NCI-H1417 (cell line): Measurements from ENCODE around the gene RFNG.

Experiments
- DNase-seq, 3 experiments: peaks; one replicate each; lab custom pipeline; 2025; lab: John Stamatoyannopoulos, UW

The RFNG gene

DNA sequence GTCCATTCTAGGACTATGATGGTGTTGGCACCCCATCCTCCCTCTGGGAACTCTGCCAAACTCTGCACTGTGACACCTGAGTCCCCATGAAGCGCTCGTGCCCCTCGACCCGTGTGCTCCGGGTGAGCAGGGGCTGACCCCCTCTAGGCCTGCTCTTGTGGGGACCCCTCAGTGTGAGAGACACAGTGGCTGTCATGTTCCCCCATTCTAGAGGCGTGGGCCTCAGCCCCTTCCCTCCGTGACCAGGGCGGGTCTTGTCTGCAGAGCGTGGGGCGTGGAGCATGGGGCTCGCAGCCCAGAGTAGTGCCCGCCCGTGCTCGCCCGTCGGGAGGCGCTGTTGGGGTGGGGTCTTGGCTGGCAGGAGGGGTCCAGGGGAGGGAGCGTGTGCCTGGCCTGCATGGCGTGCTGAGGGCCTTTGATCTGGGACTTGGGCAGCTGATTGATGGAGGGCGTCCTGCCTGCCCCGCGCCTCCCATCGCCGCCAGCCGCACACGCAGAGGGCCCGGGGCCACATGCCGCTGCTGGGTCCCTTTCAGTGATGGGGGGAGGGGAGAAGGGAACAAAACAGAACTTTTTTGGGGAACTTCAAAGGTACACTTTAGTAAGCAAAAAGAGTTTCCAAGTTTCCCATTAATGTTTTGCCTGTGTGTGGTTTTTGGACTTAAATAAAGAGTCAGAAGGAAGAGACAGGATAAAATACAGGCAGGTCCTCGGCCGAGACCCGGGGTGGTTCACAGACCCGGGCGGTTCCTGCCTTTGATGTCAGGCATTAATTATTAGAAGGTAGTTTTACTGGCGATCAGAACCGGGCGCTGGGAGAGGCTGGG is 51.4 kb downstream of the RFNG start:
- no peak for DNase-seq

DNA sequence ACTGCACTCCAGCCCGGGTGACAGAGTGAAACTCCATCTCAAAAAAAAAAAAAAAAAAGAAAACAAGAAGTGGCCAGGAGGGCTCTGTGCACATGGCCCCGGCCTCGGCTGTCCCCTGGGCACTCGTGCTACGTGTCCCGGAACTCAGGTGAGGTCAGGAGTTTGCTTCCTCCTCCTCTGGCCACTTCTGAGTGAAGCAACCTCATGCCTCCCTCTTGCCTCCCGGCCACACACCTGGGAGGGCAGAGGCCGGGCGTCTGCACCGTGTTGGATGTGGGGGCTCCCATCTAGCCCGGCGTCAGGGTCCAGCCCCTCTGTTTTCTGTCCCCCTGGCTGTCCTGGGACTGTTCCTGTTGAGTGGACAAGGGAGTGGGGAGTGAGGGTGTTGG is 52.0 kb downstream of the RFNG start:
- no peak for DNase-seq

DNA sequence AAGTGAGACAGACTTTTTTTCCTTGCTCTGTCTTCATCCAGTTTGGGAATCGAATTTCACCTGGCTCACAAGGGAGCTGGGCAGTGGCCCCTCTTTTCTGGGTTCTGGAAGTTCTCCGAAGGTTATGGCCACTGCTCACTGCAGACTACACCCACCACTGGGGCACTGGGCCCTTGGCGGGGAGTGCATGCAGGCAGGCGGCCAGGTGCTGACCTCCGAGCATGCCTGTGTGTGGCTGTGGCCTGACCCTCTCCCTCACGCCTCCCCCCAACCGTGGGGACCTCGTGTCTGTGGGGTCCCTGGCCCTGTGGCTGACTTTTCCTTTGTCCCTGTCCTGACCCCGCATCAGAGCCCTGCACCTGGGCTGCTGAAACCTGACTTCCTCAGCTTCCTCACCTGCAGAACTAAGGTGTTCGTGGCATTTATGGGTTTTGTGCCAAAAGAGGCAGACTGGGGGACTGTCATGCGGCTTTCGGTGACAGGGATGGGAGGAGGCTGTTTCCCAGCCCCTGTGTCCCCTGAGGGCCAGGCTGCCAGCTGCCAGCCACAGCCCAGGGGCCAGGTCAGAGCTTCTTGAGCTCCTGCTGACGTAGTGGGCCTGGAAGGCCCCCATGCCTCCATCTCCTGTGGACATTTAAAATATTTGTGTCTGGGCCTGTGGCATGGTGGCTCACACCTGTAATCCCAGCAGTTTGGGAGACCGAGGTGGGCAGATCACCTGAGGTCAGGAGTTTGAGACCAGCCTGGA is 52.7 kb downstream of the RFNG start:
- DNase-seq: no peak

DNA sequence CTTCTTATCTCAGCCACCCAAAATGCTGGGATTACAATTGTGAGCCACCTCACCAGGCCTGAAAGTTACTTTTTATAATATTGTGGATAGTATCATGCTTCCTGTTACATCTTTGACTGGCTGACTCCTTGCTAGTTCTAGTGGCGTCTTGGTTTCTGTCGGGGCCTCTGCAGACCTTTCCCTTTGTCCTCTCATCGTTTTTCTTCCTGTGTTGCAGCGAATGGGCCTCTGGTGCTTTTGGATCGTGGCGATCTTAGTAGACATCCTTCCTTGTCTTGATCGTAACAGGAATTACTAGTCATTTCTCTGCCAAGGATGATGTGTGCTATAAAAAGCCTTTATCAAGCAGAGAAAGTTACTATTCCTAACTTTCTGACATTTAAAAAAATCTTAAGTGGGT is 53.4 kb downstream of the RFNG start:
- no peak for DNase-seq
